H9 (cell line): ENCODE data around the gene PIAS3. TPM values are rescaled to one million over a fixed set of nuclear protein-coding genes. Genes with fewer than 3 reads are reported as not detected.

Experiments
- DNase-seq: peaks from one replicate; pipeline ENCODE4 v3.0.0-alpha.2; 2017
- H2AFZ ChIP-seq: one replicate; pipeline ENCODE4 v1.6.1; 2013; ENCODE audit warnings: mild to moderate bottlenecking, low read length, control low read depth, moderate library complexity
- H2AK5ac ChIP-seq: 2 replicates; pipeline ENCODE4 v1.6.1; 2013; ENCODE audit warnings: low read length, control low read depth, mixed read lengths; ENCODE audit not compliant: insufficient read length
- H2BK120ac ChIP-seq: one replicate; pipeline ENCODE4 v1.6.1; 2013; ENCODE audit warnings: low read depth, mild to moderate bottlenecking, low read length, control low read depth, inconsistent platforms; ENCODE audit not compliant: poor library complexity, severe bottlenecking
- H2BK12ac ChIP-seq: 2 replicates; pipeline ENCODE4 v1.6.1; 2013; ENCODE audit warnings: low read length, control low read depth, mixed read lengths, low read depth; ENCODE audit not compliant: insufficient read length
- H2BK15ac ChIP-seq: 2 replicates; pipeline ENCODE4 v1.6.1; 2013; ENCODE audit warnings: low read depth, low read length, control low read depth
- H2BK20ac ChIP-seq: one replicate; pipeline ENCODE4 v1.6.1; 2013; ENCODE audit warnings: low read depth, mild to moderate bottlenecking, low read length, control low read depth, inconsistent platforms; ENCODE audit not compliant: poor library complexity, severe bottlenecking
- H2BK5ac ChIP-seq: 2 replicates; pipeline ENCODE4 v1.6.1; 2013; ENCODE audit warnings: low read length, control low read depth, mixed read lengths; ENCODE audit not compliant: insufficient read length
- H3K14ac ChIP-seq: 2 replicates; pipeline ENCODE4 v1.6.1; 2013; ENCODE audit warnings: low read length, control low read depth; ENCODE audit not compliant: insufficient read depth
- H3K18ac ChIP-seq: 2 replicates; pipeline ENCODE4 v1.6.1; 2013; ENCODE audit warnings: low read depth, mild to moderate bottlenecking, mixed read lengths, low read length, control low read depth; ENCODE audit not compliant: insufficient read length
- H3K23ac ChIP-seq: 2 replicates; pipeline ENCODE4 v1.6.1; 2013; ENCODE audit warnings: low read length, control low read depth, mixed read lengths, low read depth; ENCODE audit not compliant: insufficient read length
- H3K23me2 ChIP-seq: 2 replicates; pipeline ENCODE4 v1.6.1; 2013; ENCODE audit warnings: low read depth, mild to moderate bottlenecking, mixed read lengths, low read length, control low read depth; ENCODE audit not compliant: insufficient read length, poor library complexity, severe bottlenecking
- H3K27ac ChIP-seq: 2 replicates; pipeline ENCODE4 v1.5.1; 2013; ENCODE audit warnings: low read length, control low read depth, mixed read lengths, low read depth; ENCODE audit not compliant: insufficient read length
- H3K27me3 ChIP-seq: 2 replicates; pipeline ENCODE4 v1.6.1; 2013; ENCODE audit warnings: low read length, control low read depth, inconsistent platforms; ENCODE audit not compliant: insufficient read depth
- H3K4ac ChIP-seq: 2 replicates; pipeline ENCODE4 v1.6.1; 2013; ENCODE audit warnings: low read depth, mild to moderate bottlenecking, control low read depth, inconsistent platforms, low read length, moderate library complexity
- H3K4me1 ChIP-seq: 2 replicates; pipeline ENCODE4 v1.6.1; 2013; ENCODE audit warnings: low read length, control low read depth, inconsistent platforms; ENCODE audit not compliant: insufficient read depth
- H3K4me2 ChIP-seq: 2 replicates; pipeline ENCODE4 v1.6.1; 2013; ENCODE audit warnings: low read length, control low read depth, mixed read lengths; ENCODE audit not compliant: insufficient read length, insufficient read depth
- H3K56ac ChIP-seq: 2 replicates; pipeline ENCODE4 v1.6.1; 2013; ENCODE audit warnings: low read depth, mild to moderate bottlenecking, mixed read lengths, low read length, control low read depth; ENCODE audit not compliant: insufficient read length
- H3K79me1 ChIP-seq: 2 replicates; pipeline ENCODE4 v1.6.1; 2013; ENCODE audit warnings: low read depth, mild to moderate bottlenecking, moderate library complexity, low read length, control low read depth, inconsistent platforms; ENCODE audit not compliant: insufficient read depth, poor library complexity, severe bottlenecking
- H3K79me2 ChIP-seq: 2 replicates; pipeline ENCODE4 v1.6.1; 2013; ENCODE audit warnings: low read length, control low read depth, inconsistent platforms; ENCODE audit not compliant: insufficient read depth
- H3K9ac ChIP-seq: 2 replicates; pipeline ENCODE4 v1.6.1; 2013; ENCODE audit warnings: low read length, control low read depth, mixed read lengths; ENCODE audit not compliant: insufficient read length; ENCODE audit errors: extremely low read depth
- H3K9me3 ChIP-seq: one replicate; pipeline ENCODE4 v1.6.1; 2013; ENCODE audit warnings: low read depth, low read length, inconsistent platforms; ENCODE audit not compliant: control insufficient read depth
- H3T11ph ChIP-seq: one replicate; pipeline ENCODE4 v1.6.1; 2013; ENCODE audit warnings: mild to moderate bottlenecking, low read length, control low read depth, inconsistent platforms
- H4K20me1 ChIP-seq: one replicate; pipeline ENCODE4 v1.6.1; 2013; ENCODE audit not compliant: control insufficient read depth, insufficient read length, insufficient read depth
- H4K5ac ChIP-seq: 2 replicates; pipeline ENCODE4 v1.6.1; 2013; ENCODE audit warnings: low read depth, mild to moderate bottlenecking, mixed read lengths, low read length, control low read depth; ENCODE audit not compliant: insufficient read length
- H4K8ac ChIP-seq: replicated peaks from 2 replicates; pipeline ENCODE4 v1.6.1; 2013; ENCODE audit warnings: low read length, control low read depth, mixed read lengths, low read depth; ENCODE audit not compliant: insufficient read length
- H4K91ac ChIP-seq: 2 replicates; pipeline ENCODE4 v1.6.1; 2013; ENCODE audit warnings: low read depth, mild to moderate bottlenecking, moderate library complexity, mixed read lengths, low read length, control low read depth; ENCODE audit not compliant: insufficient read length
- H3K27ac Mint-ChIP-seq, 3 experiments: 2 replicates in 2 of 3; 3 replicates in 1 of 3; pipeline ENCODE4 v1.8.0; 2020 to 2021; ENCODE audit warnings: mixed read lengths in 3 of 3, mild to moderate bottlenecking in 1 of 3, moderate library complexity in 1 of 3
- H3K27me3 Mint-ChIP-seq: 2 replicates; pipeline ENCODE4 v1.8.0; 2021; ENCODE audit warnings: low read depth, mild to moderate bottlenecking, moderate library complexity, mixed read lengths
- H3K36me3 Mint-ChIP-seq, 3 experiments: 2 replicates in 2 of 3; 3 replicates in 1 of 3; pipeline ENCODE4 v1.8.0; 2020 to 2021; ENCODE audit warnings: low read depth in 3 of 3, mixed read lengths in 3 of 3; ENCODE audit not compliant: insufficient read depth in 1 of 3
- H3K4me1 Mint-ChIP-seq, 2 experiments: 2 replicates each; pipeline ENCODE4 v1.8.0; 2020; ENCODE audit warnings: mixed read lengths in 2 of 2
- H3K4me3 Mint-ChIP-seq, 2 experiments: 2 replicates in 1 of 2; 3 replicates in 1 of 2; pipeline ENCODE4 v1.8.0; 2020 to 2021; ENCODE audit warnings: mild to moderate bottlenecking in 2 of 2, mixed read lengths in 2 of 2, moderate library complexity in 1 of 2
- H3K9me3 Mint-ChIP-seq, 2 experiments: 2 replicates in 1 of 2; 3 replicates in 1 of 2; pipeline ENCODE4 v1.8.0; 2020; ENCODE audit warnings: mild to moderate bottlenecking in 2 of 2, mixed read lengths in 2 of 2, moderate library complexity in 1 of 2
- CTCF ChIP-seq: fragments of 200-600 bp; sonication (generic); conservative IDR thresholded peaks from 3 replicates; pipeline ENCODE4 v1.8.0; 2021; ENCODE audit warnings: antibody characterized with exemption, mild to moderate bottlenecking
- WGBS: extraction: QIAGEN DNeasy Blood & Tissue Kit; methylation state at CpG from one replicate; pipeline ENCODE4 v1.1.7; 2013; ENCODE audit warnings: missing lambda C conversion rate, low lambda C conversion rate, mixed read lengths; ENCODE audit not compliant: insufficient read length; ENCODE audit errors: extremely low coverage; 5-methylcytosine and 5-hydroxymethylcytosine counted together
- microRNA-seq: library from miRNA; unstranded; fragments of <30 nt; microRNA quantifications from one replicate; pipeline ENCODE4, GENCODE V29; 2020; ENCODE audit warnings: borderline microRNAs expressed
- total RNA-seq: library from RNA; stranded (reverse); gene quantifications from 2 replicates; pipeline ENCODE4 v1.2.1, GENCODE V29; 2021

The PIAS3 gene
- total RNA-seq, 1 experiment from 2014 or later: 33.9 TPM

DNA sequence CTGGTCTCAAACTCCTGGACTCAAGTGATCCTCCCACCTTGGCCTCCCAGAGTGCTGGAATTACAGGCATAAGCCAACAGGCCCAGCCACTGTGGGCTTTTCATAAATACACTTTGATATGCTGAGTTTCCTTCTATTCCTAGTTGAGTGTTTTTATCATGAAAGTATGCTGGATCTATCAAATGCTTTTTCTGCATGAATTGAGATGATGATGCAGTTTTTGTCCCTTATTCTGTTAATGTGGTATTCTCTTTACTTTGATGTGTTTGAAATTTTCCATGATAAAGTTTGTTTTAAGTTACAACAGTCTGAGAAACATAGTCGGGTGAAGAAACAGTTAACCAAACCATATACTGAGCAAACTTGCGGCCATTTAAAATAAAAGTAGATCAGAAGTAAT is 59.1 kb downstream of the PIAS3 start:
- H2BK20ac ChIP-seq: no peak overlapping the region
- H3K4me2 ChIP-seq: no peak overlapping the region
- Mint-ChIP-seq H3K27me3 (no peaks in the 10 kb centered on the region), H3K27ac (no peak overlapping the region), H3K4me3 (no peak overlapping the region), H3K9me3 (peaks cover 16 to 24% of the 10 kb centered on the region in 2 experiments), H3K4me1 (peaks cover 11 to 16% of the 10 kb centered on the region in 2 experiments), H3K36me3 (peaks cover 16 to 32% (median 19%) of the 10 kb centered on the region in 3 experiments)
- no peak overlapping the region for H2BK5ac ChIP-seq
- no peak for TF ChIP-seq CTCF
- no peak overlapping the region for H3K14ac ChIP-seq
- H3K79me1 ChIP-seq: no peaks in the 10 kb centered on the region
- no peak overlapping the region for H4K8ac ChIP-seq
- no peak overlapping the region for H2BK12ac ChIP-seq
- no peak overlapping the region for H3K56ac ChIP-seq
- no peaks in the 10 kb centered on the region for H3K23me2 ChIP-seq
- no peak overlapping the region for H3K4ac ChIP-seq
- H3K27ac ChIP-seq: no peak overlapping the region
- no peak overlapping the region for H2AK5ac ChIP-seq
- H3K79me2 ChIP-seq: no peaks in the 10 kb centered on the region; the same call in 1 of the 2 replicates
- H3K9ac ChIP-seq: no peak overlapping the region
- H3K23ac ChIP-seq: no peak overlapping the region
- no peak overlapping the region for H2BK120ac ChIP-seq
- H3T11ph ChIP-seq: no peak overlapping the region
- H2BK15ac ChIP-seq: no peak overlapping the region
- no peaks in the 10 kb centered on the region for H3K4me1 ChIP-seq
- no peak overlapping the region for H4K91ac ChIP-seq
- no peak overlapping the region for H3K18ac ChIP-seq
- no peak overlapping the region for H2AFZ ChIP-seq
- no CpG with 5 or more reads among the region's 2 CpGs for WGBS
- H3K9me3 ChIP-seq: peaks cover 10% of the 10 kb centered on the region
- H4K20me1 ChIP-seq: no peaks in the 10 kb centered on the region
- H3K27me3 ChIP-seq: no peaks in the 10 kb centered on the region
- no peak for DNase-seq
- H4K5ac ChIP-seq: no peak overlapping the region

Small RNA genes within 50 kb of the gene (microRNA-seq; reads per million reads assigned to microRNA genes)
- not detected for gene MIR6736

Other genes starting within 250 kb of the PIAS3 start
- not detected in 2 replicates for gene PDZK1, start 151.7 kb downstream of the PIAS3 start, total RNA-seq
- gene CD160, start 139.6 kb downstream of the PIAS3 start, total RNA-seq: not detected in 2 replicates
- gene RNF115, start 35.0 kb downstream of the PIAS3 start, total RNA-seq: 10.8 and 11.0 TPM in 2 replicates
- gene POLR3C, start 34.9 kb downstream of the PIAS3 start, total RNA-seq: 33.4 and 37.2 TPM in 2 replicates
- gene NUDT17, start 13.5 kb downstream of the PIAS3 start, total RNA-seq: 3.0 and 4.0 TPM in 2 replicates
- gene ANKRD35, start 26.8 kb upstream of the PIAS3 start, total RNA-seq: 0.18 and 0.28 TPM in 2 replicates
- 0.04 and 0.09 TPM in 2 replicates for gene ITGA10, start 51.0 kb upstream of the PIAS3 start, total RNA-seq
- 11.2 and 13.7 TPM in 2 replicates for gene PEX11B, start 59.6 kb upstream of the PIAS3 start, total RNA-seq
- gene RBM8A, start 68.4 kb upstream of the PIAS3 start, total RNA-seq: 298 and 306 TPM in 2 replicates
- gene LIX1L, start 98.9 kb upstream of the PIAS3 start, total RNA-seq: 5.9 TPM in 2 replicates
- 0.20 and 0.39 TPM in 2 replicates for gene ANKRD34A, start 105.5 kb upstream of the PIAS3 start, total RNA-seq
- 6.0 and 7.9 TPM in 2 replicates for gene POLR3GL, start 105.6 kb upstream of the PIAS3 start, total RNA-seq
- gene TXNIP, start 137.5 kb upstream of the PIAS3 start, total RNA-seq: 20.8 and 23.2 TPM in 2 replicates
- not detected in 2 replicates for gene HJV, start 162.7 kb upstream of the PIAS3 start, total RNA-seq